ENCODE results near the gene SLC13A4.

SLC13A4 gene

DNA sequence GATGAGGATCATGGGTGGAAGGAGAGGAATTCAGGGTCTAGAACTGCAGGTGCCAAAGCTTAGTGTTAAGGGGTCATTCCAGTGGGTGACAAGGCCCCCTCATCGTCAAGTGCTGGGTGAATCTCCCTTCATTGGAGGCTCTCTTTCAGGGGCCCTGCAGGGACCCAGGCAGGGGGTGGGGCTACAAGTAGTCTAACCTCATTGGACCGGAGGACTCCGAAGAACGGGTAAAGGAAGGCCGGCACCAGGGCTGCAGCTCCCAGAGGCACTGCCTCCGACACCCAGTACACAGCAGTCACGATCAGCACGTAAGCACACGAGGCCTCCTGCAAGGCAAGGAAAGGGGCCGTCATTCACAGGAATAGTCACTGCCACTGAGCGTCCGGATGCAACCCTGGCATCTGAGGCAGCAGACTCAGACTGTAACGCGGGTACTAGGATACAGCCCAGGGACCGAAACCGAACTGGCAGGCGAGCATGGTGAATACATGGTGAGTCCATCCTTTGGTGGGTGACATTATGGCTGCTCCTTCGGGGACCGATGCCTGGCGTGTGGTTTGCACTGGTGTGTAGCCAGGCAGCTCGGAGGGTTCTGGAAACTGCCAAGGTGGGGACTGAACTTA lies 6.7 kb downstream of the SLC13A4 start:
- intact Hi-C loops (cut with DNase I), result no loop called here
- peak in 1 of 10 donors; percentile 83 for DNase-seq

- intact Hi-C loops (cut with DNase I), result no loop called here
- DNase-seq, result no peak
Measured at GRCh38 chr7:135719688-135720087, 8.3 kb downstream of the SLC13A4 start.

DNA sequence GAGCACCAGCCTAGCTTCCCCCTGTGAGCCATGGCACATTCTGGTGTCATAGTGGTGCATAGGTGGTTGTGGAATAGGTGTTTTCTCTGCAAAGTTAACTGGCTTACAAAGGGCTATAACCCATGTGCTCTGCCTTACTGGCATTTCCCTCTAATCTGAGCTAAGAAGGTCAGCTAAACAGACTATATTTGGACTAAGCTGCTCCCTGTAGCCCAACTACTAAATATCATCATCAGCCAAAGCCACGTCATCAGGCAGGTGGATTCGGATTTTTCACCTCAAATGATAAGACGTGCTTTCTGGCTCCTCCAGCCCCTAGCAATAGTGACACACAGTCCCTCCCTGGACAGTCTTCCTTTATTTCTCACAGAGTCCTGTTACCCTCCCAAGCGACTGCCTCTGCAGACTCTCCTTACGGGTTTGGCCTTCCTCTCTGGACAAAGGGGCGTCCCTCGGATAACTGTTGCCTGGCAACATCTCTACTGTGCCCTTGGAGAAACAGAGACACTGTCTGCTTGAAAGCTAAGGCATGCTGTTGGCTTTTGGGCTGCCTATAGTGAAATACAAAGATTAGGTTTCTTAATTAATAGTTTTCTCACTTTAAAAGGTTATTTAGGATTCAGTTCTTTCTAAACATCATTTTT lies 9.1 kb downstream of the SLC13A4 start:
- DNase-seq, result no peak
- intact Hi-C loops (cut with DNase I), result no loop called here

DNA sequence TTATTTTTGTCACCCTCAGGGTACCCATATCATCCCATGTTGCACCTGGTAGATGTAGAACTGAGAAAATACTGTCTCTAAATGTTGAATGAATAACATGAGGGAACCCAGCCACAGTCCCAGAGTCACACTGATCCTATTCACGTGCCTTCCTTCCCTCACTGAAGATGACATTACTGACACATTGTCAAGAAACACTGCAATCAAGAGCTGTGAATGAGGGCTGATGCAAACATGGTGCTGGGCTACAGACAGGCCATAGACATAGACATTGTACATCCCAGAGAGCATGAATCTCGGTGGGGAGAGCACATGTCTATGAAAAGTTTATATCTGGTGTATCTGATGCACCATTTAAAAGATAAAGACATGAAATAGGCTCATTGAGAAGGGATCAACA lies 9.8 kb downstream of the SLC13A4 start:
- intact Hi-C loops (cut with DNase I), result no loop called here

GRCh38 chr7:135717693-135718092 lies 10.3 kb downstream of the SLC13A4 start:
- no peak for DNase-seq
- intact Hi-C loops (cut with DNase I), result no loop called here

More for the DNA sequence above, 9.8 kb downstream of the SLC13A4 start:
- no peak for DNase-seq

DNA sequence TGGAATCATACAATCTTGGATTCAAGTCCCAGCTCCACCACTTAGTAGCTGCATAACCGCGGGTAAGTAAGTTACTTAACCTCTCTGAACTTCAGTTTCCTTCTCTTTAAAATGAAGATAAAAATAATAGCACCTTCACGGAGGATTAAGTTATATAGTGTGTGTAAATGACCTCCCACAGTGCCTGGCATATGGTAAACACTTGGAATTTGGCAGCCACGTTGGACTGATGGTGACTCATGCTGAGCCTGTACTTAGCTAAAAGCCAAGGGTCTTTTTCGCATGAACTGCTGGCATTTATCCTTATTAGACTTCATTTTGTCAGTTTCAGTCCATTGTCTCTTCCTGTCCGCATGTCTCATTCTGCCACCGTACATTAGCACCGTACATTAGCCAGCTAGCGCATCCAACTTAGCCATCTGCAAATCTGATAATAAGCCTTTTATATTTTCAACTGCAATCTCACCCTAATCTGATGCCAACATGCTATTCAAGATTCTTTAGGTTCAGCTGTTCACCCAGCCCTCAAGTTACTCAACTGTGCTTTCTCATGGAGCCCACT lies 11.2 kb downstream of the SLC13A4 start:
- intact Hi-C loops (cut with DNase I), result no loop called here
- no peak for DNase-seq

DNA sequence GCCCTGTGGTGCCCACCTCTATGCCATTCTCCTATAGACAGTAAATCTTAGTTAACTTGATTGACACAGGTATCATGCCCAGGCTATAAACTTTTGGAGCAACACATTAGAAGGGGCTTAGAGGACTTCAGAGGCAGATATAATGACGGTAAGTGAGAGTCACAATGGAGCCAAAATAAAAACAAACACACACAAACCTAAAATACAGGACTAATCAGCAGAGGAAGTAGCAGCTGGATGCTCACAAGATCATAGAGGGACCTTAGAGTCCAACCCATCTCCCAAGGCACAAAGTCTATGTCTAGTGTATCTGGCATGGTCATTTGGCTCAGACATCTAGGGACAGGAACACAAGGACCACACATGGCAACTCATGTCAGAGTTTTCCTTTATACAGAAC lies 12.3 kb downstream of the SLC13A4 start:
- intact Hi-C loops (cut with DNase I), result no loop called here
- no peak for DNase-seq

DNA sequence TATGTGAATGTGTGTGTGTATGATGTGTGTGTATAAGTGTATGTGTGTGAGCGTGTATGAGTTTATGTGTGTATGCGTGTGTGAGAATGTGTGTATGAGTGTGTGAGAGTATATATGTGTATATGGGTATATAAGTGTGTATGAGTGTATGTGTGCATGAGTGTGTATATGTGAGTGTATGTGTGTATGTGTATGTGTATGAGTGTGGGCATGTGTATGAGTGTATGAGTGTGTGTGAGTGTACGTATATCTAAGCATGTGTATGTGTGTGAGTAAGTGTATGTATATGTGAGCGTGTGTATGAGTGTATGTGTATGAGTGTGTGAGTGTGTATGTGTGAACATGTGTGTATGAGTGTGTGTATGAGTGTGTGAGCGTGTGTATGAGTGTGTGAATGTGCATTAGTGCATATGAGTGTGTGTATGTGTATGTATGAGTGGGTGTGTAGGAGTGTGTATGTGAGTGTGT lies 12.9 kb downstream of the SLC13A4 start:
- DNase-seq, result no peak
- intact Hi-C loops (cut with DNase I), result no loop called here

- no peak for DNase-seq
- intact Hi-C loops (cut with DNase I), result no loop called here
Measured at GRCh38 chr7:135714534-135715009, 13.4 kb downstream of the SLC13A4 start.

DNA sequence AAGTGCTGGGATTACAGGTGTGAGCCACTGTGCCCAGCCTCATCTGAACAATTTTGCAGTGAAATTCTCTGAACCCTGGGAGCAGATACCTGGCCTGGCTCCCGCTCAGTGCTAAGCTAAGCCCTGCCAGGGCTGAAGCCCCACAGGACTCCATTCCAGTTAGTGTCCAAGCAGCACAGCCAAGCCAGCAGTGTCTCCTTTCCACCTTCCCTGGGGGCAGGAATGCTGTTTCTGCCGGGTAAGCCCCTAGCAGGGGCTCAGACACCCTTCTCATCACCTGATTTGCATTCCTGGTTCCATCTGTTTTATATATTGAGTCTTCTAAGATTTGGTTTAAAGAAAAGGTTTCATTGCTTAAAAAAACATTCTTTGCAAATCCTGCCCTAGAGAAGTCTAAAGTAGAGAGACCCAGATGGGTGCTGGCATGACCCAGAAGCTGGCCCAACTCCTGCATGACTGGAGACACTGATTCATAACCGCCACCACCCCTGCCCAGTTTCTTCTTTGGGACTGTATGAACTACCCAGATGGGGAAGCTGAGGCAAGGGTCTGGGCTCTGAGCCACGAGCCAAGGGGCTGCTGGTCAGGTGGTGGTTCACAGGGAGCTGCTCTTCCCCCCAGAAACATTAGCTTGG lies 14.0 kb downstream of the SLC13A4 start:
- intact Hi-C loops (cut with DNase I), result no loop called here
- no peak for DNase-seq

DNA sequence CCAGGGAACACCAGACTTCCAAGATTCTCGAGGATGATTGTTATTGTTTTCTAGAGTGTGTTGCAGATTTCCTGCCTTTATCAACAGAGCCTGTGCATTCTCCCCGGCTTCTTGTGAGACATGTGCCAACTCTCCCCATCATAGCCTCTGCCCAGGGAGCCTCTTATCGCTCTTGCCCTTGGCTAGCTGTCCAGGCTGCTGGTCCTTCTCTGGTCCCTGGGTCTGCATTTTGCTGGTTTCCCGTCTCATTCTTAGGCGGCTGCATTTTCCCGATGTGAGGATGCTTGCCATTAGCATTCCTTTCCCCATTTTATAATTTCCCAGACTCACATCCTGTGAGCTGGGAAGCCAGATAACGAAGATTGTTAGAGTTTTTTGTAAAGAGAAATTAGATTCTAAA lies 15.2 kb downstream of the SLC13A4 start:
- no peak for DNase-seq
- intact Hi-C loops (cut with DNase I), result no loop called here

DNA sequence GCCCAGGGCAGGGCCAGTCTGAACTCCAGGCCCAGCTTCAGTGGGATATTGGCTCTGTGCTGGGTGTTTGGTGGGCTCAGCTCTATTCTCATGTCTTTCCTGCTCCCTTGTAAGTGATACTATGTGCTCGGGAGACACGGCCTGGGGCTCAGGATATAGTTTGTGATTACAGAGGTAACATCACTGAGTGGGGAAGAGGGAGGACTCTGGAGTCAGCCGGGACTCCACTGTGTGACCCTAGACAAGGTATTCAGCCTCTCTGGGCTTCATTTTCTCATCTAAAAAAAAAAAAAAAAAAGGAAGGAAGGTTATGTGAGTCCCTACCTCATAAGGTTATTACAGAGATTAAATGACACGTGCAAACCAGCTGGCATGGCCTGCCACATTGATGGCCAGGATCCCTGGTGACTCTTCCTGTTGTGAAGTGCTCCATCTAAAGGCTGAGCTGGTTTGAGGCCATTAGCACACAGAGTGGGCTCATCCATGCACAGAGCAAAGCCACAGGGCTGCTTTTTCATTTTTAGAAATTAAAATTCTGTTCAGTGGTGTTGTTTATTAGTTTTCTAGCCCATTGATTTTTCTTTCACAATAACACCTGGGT lies 15.7 kb downstream of the SLC13A4 start:
- no peak for DNase-seq
- intact Hi-C loops (cut with DNase I), result no loop called here

- DNase-seq, result no peak
- intact Hi-C loops (cut with DNase I), result no loop called here
Measured at GRCh38 chr7:135711139-135711469, 16.9 kb downstream of the SLC13A4 start.

GRCh38 chr7:135710417-135711138 lies 17.4 kb downstream of the SLC13A4 start:
- intact Hi-C loops (cut with DNase I), result no loop called here

GRCh38 chr7:135709508-135709907 lies 18.5 kb downstream of the SLC13A4 start:
- intact Hi-C loops (cut with DNase I), result no loop called here
- no peak for DNase-seq

More at GRCh38 chr7:135710417-135711138, 17.4 kb downstream of the SLC13A4 start:
- DNase-seq, result no peak

- no peak for DNase-seq
- intact Hi-C loops (cut with DNase I), result no loop called here
Measured at GRCh38 chr7:135708041-135708440, 19.9 kb downstream of the SLC13A4 start.

- DNase-seq, result no peak
- intact Hi-C loops (cut with DNase I), result no loop called here
Measured at GRCh38 chr7:135707570-135707966, 20.4 kb downstream of the SLC13A4 start.

GRCh38 chr7:135706858-135707569 lies 21.0 kb downstream of the SLC13A4 start:
- DNase-seq, result no peak
- intact Hi-C loops (cut with DNase I), result no loop called here

- DNase-seq, result peak in 2 of 10 donors; percentile 68 to 85
- intact Hi-C loops (cut with DNase I), result no loop called here
Measured at GRCh38 chr7:135706038-135706742, 21.8 kb downstream of the SLC13A4 start.

Measured in posterior cingulate gyrus (tissue), 11 donors.